Fibroblast of gingiva (primary cell): Measurements from ENCODE around the gene RSRC1.

Experiments
- DNase-seq: peaks from one replicate; pipeline ENCODE4 v3.0.0-alpha.2; 2011; ENCODE audit warnings: low read depth

RSRC1 gene

GRCh38 chr3:158128755-158129154 lies 18.9 kb downstream of the RSRC1 start:
- no peak for DNase-seq

- no peak for DNase-seq
Measured at GRCh38 chr3:158134363-158134762, 24.5 kb downstream of the RSRC1 start.

DNA sequence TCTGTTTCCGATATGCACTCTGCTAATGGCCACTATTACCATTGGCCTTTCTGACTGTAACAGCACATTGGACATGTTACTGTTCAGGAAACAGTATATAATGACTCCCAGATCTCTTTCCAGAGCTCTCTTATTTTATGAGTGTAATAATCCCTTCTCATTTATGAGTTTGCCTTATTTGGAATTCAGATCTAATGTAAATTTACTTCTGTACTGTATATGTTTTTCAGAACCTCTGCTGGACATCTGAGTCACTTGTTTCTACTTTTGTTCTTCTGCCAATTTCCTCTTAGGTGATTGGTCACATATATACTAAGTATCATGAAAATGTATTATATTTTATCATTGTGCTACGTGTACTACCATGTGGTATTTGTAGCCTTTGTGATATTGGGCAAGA lies 30.5 kb downstream of the RSRC1 start:
- no peak for DNase-seq

GRCh38 chr3:158148218-158148617 lies 38.3 kb downstream of the RSRC1 start:
- no peak for DNase-seq

GRCh38 chr3:158152186-158152585 lies 42.3 kb downstream of the RSRC1 start:
- peak; percentile 53 for DNase-seq

- DNase-seq = no peak
Measured at GRCh38 chr3:158158969-158159368, 49.1 kb downstream of the RSRC1 start.

DNA sequence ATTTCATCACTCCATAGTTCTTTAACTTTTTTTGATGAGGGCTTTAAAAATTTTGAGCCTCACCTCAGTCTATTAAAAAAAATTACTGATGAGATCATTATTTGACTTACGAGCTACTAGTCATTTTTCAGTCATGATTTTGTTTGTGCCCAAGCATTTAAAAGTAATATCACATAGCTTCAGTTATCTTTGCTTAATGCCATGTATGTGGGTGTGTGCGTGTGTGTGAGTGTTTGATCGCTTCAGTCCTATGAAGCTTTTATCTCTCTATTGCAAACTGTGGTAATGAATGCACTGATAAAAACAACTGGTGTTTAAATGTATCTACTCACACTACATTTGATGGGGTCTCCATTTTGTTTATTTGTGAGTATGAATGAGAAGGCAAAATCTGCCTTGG lies 49.8 kb downstream of the RSRC1 start:
- no peak for DNase-seq

GRCh38 chr3:158160958-158161357 lies 51.1 kb downstream of the RSRC1 start:
- peak; percentile 90 for DNase-seq

GRCh38 chr3:158165141-158165655 lies 55.3 kb downstream of the RSRC1 start:
- DNase-seq = no peak

DNA sequence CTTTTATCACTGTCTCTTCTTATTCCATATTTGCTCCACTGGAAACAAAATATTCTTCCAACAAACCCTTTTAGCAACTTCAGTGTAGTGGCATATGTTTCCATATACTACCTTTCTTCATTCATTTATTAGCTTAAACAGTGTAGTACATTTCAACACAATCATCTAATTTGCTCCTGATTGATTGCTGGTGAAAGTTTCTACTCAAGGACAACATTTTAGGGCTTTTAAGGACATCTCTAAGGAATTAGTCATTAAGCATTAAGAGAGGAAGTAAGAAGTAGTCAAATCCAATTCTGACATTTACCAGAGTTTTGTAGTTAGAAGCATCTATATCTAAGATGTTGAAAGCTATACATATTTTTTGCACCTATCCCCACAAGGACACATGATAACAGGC lies 55.8 kb downstream of the RSRC1 start:
- DNase-seq = no peak

DNA sequence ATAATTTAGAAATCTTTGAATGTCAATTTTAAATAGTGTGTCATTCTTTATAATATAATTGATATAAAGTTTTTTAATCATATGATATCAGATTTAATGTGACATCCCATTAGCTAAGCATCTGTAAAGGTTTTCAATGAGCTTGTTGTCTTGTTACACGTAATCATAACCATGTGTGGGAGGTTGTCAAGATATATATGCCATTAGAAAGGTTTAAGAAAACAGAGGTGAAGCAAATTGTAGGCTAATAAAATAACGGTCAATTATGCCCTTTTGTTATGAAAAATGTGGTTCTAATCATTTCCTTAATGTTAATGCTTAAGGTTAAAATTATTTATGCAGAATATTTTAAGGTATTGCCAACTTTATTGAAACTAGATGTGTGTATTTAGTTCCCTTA lies 56.3 kb downstream of the RSRC1 start:
- no peak for DNase-seq

DNA sequence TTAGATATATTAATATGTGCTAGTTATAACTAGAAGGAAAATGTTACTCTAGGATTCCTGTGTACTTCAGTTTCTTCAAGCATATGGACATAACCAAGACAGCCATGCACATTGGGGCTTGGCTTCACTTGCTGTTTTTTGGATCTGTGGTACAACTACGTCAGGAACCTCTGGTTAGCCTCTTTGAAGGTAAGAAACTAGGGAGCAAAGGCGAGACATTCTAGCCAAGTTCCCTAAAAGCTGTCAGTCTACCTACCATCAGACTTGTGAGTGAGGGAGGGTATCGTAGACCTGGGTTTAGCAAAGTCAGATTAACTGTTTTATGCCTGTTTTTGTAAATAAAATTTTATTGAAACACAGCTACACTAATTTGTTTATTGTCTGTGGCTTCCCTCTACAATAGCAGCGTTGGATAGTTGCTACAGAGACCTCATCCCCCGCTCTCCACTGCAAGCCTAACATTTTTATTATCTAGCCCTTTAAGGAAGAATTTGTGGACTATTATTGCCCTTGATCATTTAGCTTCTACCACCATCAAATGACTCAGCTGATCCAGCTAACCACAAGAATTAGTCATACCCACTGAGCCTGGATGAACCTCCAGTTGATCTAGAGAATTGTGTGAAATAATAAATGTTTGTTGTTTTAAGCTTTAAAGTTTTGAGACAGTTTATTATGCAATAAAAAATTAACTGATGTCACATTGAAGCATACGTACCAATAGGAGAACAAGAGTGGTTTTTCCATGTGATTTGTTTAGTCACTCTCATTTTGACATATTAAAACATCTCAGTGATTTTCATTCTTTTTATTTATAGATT lies 58.1 kb downstream of the RSRC1 start:
- DNase-seq = peak; percentile 93

GRCh38 chr3:158169091-158169491 lies 59.2 kb downstream of the RSRC1 start:
- DNase-seq = no peak

GRCh38 chr3:158181096-158181495 lies 71.2 kb downstream of the RSRC1 start:
- DNase-seq = no peak

- DNase-seq = no peak
Measured at GRCh38 chr3:158185711-158186110, 75.8 kb downstream of the RSRC1 start.

DNA sequence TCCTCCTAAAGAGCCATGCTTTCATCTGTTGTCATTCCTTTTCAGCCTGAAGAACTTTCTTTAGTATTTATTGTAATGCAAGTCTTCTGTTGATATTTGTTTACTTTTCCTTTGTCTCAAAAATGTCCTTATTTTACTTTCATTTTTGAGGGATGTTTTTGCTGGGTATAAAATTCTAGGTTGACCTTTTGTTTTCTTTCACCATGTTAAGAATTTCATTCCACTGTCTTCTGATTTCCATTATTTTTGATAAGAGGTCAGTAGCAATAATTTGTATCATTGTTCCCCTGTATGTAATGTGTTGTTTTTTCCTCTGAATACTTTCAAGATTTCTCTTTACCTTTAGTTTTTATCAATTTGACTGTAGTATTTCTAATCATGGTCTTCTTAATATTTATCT lies 91.1 kb downstream of the RSRC1 start:
- no peak for DNase-seq

- DNase-seq = no peak
Measured at GRCh38 chr3:158205324-158205723, 95.4 kb downstream of the RSRC1 start.

DNA sequence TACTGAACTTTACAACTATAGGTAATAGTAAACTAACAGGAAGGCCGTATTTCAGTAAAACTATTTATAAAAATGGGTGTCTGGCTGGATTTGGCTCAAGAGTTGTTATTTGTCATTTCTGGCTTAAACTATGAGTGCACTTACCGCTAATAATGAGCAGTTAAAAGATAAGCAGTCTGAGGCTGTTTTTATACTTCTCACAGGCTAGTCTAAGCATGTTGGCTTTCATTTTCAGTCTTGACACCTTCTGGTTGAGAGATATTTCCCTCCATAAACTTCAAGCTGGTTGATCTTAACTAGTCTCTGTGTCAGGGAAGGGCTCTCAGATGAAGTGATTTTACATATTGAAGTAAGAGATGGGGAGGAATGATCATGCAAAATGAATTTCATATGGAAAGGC lies 96.1 kb downstream of the RSRC1 start:
- no peak for DNase-seq

- DNase-seq = no peak
Measured at GRCh38 chr3:158210067-158210466, 100.2 kb downstream of the RSRC1 start.

DNA sequence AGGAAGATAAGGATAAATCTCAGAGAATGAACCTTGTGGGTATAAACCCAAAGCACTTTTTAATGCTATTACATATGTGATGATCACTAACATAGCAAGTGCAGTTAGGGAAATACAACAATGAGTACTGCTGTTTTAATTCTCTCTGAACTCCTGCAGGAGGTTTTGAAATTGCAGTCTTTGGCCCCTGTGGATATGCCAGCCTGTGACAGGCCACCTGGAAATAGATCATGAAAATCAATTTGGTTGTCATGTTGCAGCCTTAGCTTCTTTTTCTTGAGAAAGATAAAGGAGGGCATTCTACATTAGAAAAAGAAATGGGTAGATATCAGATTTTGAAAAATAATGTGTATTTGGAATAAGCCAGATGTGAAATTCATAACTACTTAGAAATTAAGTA lies 103.6 kb downstream of the RSRC1 start:
- no peak for DNase-seq

DNA sequence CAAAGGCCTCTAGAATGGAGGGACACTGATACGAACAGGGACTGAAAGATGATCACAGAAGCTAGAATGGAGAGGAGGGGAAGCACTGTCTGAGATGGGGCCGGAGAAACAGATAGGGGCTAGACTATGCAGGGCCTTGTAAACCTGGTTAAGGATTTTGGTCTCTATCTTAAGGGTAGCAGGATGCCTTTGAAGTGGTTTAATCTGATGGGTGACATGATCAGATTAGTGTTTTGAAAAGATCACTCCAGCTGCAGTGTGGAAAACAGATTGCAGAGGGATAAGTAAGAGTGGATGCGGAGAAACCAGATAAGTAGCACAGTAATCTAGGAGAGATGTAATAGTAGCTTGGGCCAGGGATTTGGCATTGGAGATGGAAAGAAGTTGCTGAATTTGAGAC lies 108.1 kb downstream of the RSRC1 start:
- no peak for DNase-seq

- no peak for DNase-seq
Measured at GRCh38 chr3:158220575-158220974, 110.7 kb downstream of the RSRC1 start.

- peak; percentile 50 for DNase-seq
Measured at GRCh38 chr3:158221426-158221825, 111.5 kb downstream of the RSRC1 start.

- no peak for DNase-seq
Measured at GRCh38 chr3:158226429-158226828, 116.5 kb downstream of the RSRC1 start.
